GM12878 (cell line): ENCODE measurements around the gene CACNA2D2. TPM values are rescaled to one million over a fixed set of nuclear protein-coding genes. Genes with fewer than 3 reads are reported as not detected.

Experiments used
- ATAC-seq: fragments of 200-7000 bp; cut with Tn5 transposase; 3 replicates; pipeline ENCODE4 v1.9.1; 2020; ENCODE audit warnings: mild to moderate bottlenecking, moderate library complexity
- BruUV-seq: library from RNA; stranded (reverse); fragments of 400-500 nt; replicated peaks from 2 replicates; lab custom pipeline; 2021; lab: Mats Ljungman, UMichigan
- CTCF ChIA-PET: fragments of 300-600 bp; sonication (Branson Sonifier 250); formaldehyde crosslinking; extraction: SDS; loops from one replicate; lab custom pipeline; 2021; ENCODE audit warnings: inconsistent platforms; lab: Yijun Ruan, JAX
- POLR2A ChIA-PET: fragments of 350-600 bp; formaldehyde crosslinking; extraction: SDS; loops from one replicate; lab custom pipeline; 2021; ENCODE audit warnings: inconsistent platforms; lab: Charles Lee
- RAD21 ChIA-PET: fragments of 300-600 bp; sonication (Branson Sonifier 250); formaldehyde crosslinking; loops from one replicate; lab custom pipeline; 2023; ENCODE audit warnings: antibody characterized with exemption; ENCODE audit not compliant: unreplicated experiment; lab: Charles Lee
- SMC1A ChIA-PET: fragments of 300-600 bp; sonication (Branson Sonifier 250); formaldehyde crosslinking; loops from one replicate; lab custom pipeline; 2023; ENCODE audit not compliant: unreplicated experiment, uncharacterized antibody; lab: Charles Lee
- DNase-seq: peaks from one replicate; pipeline ENCODE4 v3.0.0-alpha.2; 2011; ENCODE audit warnings: low read depth, low spot score
- FAIRE-seq: peaks from 3 replicates; lab custom pipeline; 2011; peaks lifted over from hg19 to GRCh38; lab: Jason Lieb, UNC
- H2AFZ ChIP-seq: 2 replicates; pipeline ENCODE4 v1.6.0; 2011; ENCODE audit warnings: low read depth, low read length, control low read depth; ENCODE audit not compliant: control insufficient read depth
- H3K27ac ChIP-seq: 2 replicates; pipeline ENCODE4 v1.5.1; 2011; ENCODE audit warnings: control low read depth; ENCODE audit not compliant: control insufficient read depth, insufficient read depth
- H3K27me3 ChIP-seq, 2 experiments: replicated peaks in 1 of 2; 2 replicates each; pipeline versions ENCODE4 v1.6.0 to v1.6.1; 2011; ENCODE audit warnings: low read length in 1 of 2; ENCODE audit not compliant: control insufficient read depth in 2 of 2, insufficient read depth in 2 of 2
- H3K36me3 ChIP-seq, 2 experiments: 2 replicates each; pipeline ENCODE4 v1.5.1; 2011; ENCODE audit warnings: low read length in 1 of 2; ENCODE audit not compliant: control insufficient read depth in 2 of 2, insufficient read depth in 2 of 2
- H3K4me1 ChIP-seq: 2 replicates; pipeline ENCODE4 v1.6.1; 2011; ENCODE audit warnings: mild to moderate bottlenecking, low read length, moderate library complexity, mixed read lengths; ENCODE audit not compliant: control insufficient read depth, insufficient read depth
- H3K4me2 ChIP-seq: 2 replicates; pipeline ENCODE4 v1.6.0; 2011; ENCODE audit warnings: control low read depth; ENCODE audit not compliant: control insufficient read depth, insufficient read depth
- H3K4me3 ChIP-seq: fragments of 200-600 bp; sonication (generic); 2 replicates; pipeline ENCODE4 v1.5.1; 2016
- H3K79me2 ChIP-seq: 2 replicates; pipeline ENCODE4 v1.6.0; 2011; ENCODE audit warnings: low read length; ENCODE audit not compliant: control insufficient read depth, insufficient read depth
- H3K9ac ChIP-seq: 2 replicates; pipeline ENCODE4 v1.8.0; 2011; ENCODE audit warnings: low read length, control low read depth, mixed read lengths; ENCODE audit not compliant: control insufficient read depth, insufficient read depth
- H3K9me3 ChIP-seq: replicated peaks from 3 replicates; pipeline ENCODE4 v1.5.1; 2011; ENCODE audit warnings: mild to moderate bottlenecking, low read length; ENCODE audit not compliant: control insufficient read depth, insufficient read depth
- H4K20me1 ChIP-seq: 2 replicates; pipeline ENCODE4 v1.6.0; 2011; ENCODE audit not compliant: control insufficient read depth, insufficient read depth
- LARP7 ChIP-seq: fragments of 450-650 bp; IDR thresholded peaks from 2 replicates; pipeline ENCODE4 v1.6.1; 2017; ENCODE audit warnings: mild to moderate bottlenecking
- MEF2A ChIP-seq: IDR thresholded peaks from 2 replicates; pipeline ENCODE4 v1.6.1; 2011; ENCODE audit warnings: low read depth, mild to moderate bottlenecking, low read length, moderate library complexity; ENCODE audit not compliant: insufficient read depth
- NFIC ChIP-seq: IDR thresholded peaks from 2 replicates; pipeline ENCODE4 v1.6.1; 2012; ENCODE audit warnings: low read depth, mild to moderate bottlenecking, inconsistent platforms, low read length, moderate library complexity
- RAD51 ChIP-seq: fragments of 450-650 bp; IDR thresholded peaks from 2 replicates; pipeline ENCODE4 v1.6.1; 2016; ENCODE audit warnings: moderate library complexity, mild to moderate bottlenecking, inconsistent platforms
- REST ChIP-seq: IDR thresholded peaks from 2 replicates; pipeline ENCODE4 v1.6.1; 2012; ENCODE audit warnings: mild to moderate bottlenecking, low read depth, low read length
- SKIL ChIP-seq: fragments of 450-650 bp; IDR thresholded peaks from 2 replicates; pipeline ENCODE4 v1.6.1; 2017; ENCODE audit warnings: mild to moderate bottlenecking, low read depth, inconsistent platforms; ENCODE audit not compliant: poor library complexity, severe bottlenecking
- SRF ChIP-seq, 2 experiments: IDR thresholded peaks; 2 replicates each; pipeline ENCODE4 v1.6.1; 2011; ENCODE audit warnings: low read depth in 2 of 2, low read length in 2 of 2, mild to moderate bottlenecking in 1 of 2, moderate library complexity in 1 of 2
- STAT3 ChIP-seq: IDR thresholded peaks from 2 replicates; pipeline ENCODE4 v1.6.1; 2011; ENCODE audit warnings: low read depth, low read length, improper control_type of control experiment
- WGBS: methylation state at CpG from one replicate; pipeline ENCODE4 v1.1.6; 2016; ENCODE audit warnings: low lambda C conversion rate; ENCODE audit not compliant: insufficient replicate concordance, insufficient coverage; ENCODE audit errors: missing lambda C conversion rate; 5-methylcytosine and 5-hydroxymethylcytosine counted together
- in situ Hi-C: fragments of 300-500 bp; cut with MboI; formaldehyde crosslinking; loops from 9 replicates; pipeline ENCODE4 v1.14.3; 2018; ENCODE audit warnings: mixed read lengths
- intact Hi-C: fragments of 100-400 bp; cut with micrococcal nuclease; formaldehyde crosslinking; loops from one replicate; pipeline ENCODE4 v1.14.2; 2022; ENCODE audit not compliant: unreplicated experiment
- polyA plus RNA-seq, 11 experiments: library from polyadenylated mRNA; depleted of rRNA in 4 of 11; unstranded in 6 of 11; stranded (reverse) in 5 of 11; fragments of >200 nt; fragmentation: Nextera tagmentation in 4 of 11; fragmentation: Illumina TruSeq in 1 of 11; extraction: Ambion mirVana in 4 of 11; extraction: Trizol in 1 of 11; gene quantifications; 1 replicate in 1 of 11; 2 replicates in 10 of 11; pipeline versions ENCODE4 v1.2.1 to v1.2.3, GENCODE V29; 2011 to 2016; ENCODE audit warnings: inconsistent platforms in 2 of 11, missing spikeins in 2 of 11, low read depth in 1 of 11
- total RNA-seq, 4 experiments: library from RNA; depleted of rRNA in 3 of 4; stranded (reverse); fragments of >200 nt in 3 of 4; fragmentation: Illumina TruSeq in 1 of 4; extraction: Trizol in 1 of 4; gene quantifications; 2 replicates each; pipeline versions ENCODE4 v1.2.1 to v1.2.3, GENCODE V29; 2013 to 2021

CACNA2D2 gene
- total and polyA plus RNA-seq, 10 of the 15 experiments (the other 5 are each of a cell fraction or from before 2014, with no cell fraction given): 0.03 to 0.07 TPM; not detected in 8

GRCh38 chr3:50390508-50391224 is 112.8 kb downstream of the CACNA2D2 start:
- no peaks in the 10 kb centered on the region for H3K4me1 ChIP-seq
- no peaks in the 10 kb centered on the region for H3K79me2 ChIP-seq
- BruUV-seq: no TSS peak
- intact Hi-C loops (no loop called here), in situ Hi-C loops (no loop called here)
- ATAC-seq (no peak), FAIRE-seq (no peak), DNase-seq (no peak)
- ChIA-PET SMC1A (interaction anchor here (0.5 kb wide), 1 partner anchor 132 kb away, joined by 3 read pairs; no protein-coding TSS in a partner anchor), CTCF (no interaction called here), POLR2A (no interaction called here), RAD21 (interaction anchor here (0.5 kb wide), 1 partner anchor 44 kb away, joined by 3 read pairs; no protein-coding TSS in a partner anchor)
- 23% methylated on average over 12 of the region's 12 CpGs for WGBS
- no peak overlapping the region for H3K4me2 ChIP-seq
- no peak overlapping the region for H3K4me3 ChIP-seq
- H2AFZ ChIP-seq: no peak overlapping the region
- H3K9ac ChIP-seq: no peak overlapping the region
- no peak overlapping the region for H3K27ac ChIP-seq
- peaks cover 0 to 3% of the 10 kb centered on the region in 2 experiments; a peak in 3 of 4 replicates for H3K27me3 ChIP-seq
- H3K9me3 ChIP-seq: no peaks in the 10 kb centered on the region
- TF ChIP-seq SRF (IDR thresholded peaks at IDR 0.05; ENCODE audit: low read depth in 2 of 2, low read length in 2 of 2): no peak
- TF ChIP-seq SKIL: no peak
- TF ChIP-seq STAT3: no peak
- TF ChIP-seq MEF2A: no peak
- TF ChIP-seq REST: no peak
- no peak for TF ChIP-seq RAD51
- no peak for TF ChIP-seq NFIC
- TF ChIP-seq LARP7: no peak
- no peaks in the 10 kb centered on the region for H3K36me3 ChIP-seq
- H4K20me1 ChIP-seq: no peaks in the 10 kb centered on the region
